Endothelial cell of umbilical vein (primary cell): Measurements from ENCODE around the gene ADAM33. TPM values are rescaled to one million over a fixed set of nuclear protein-coding genes. Genes with fewer than 3 reads are reported as not detected.

Experiments used
- BruUV-seq: library from RNA; stranded (reverse); fragments of 400-500 nt; replicated peaks from 2 replicates; lab custom pipeline; 2021; lab: Mats Ljungman, UMichigan
- CTCF ChIA-PET: fragments of 300-600, 350-600 bp; sonication (Branson Sonifier 250); formaldehyde crosslinking; loops from one replicate; lab custom pipeline; 2021; ENCODE audit warnings: antibody characterized with exemption, inconsistent platforms; lab: Charles Lee
- POLR2A ChIA-PET: fragments of 300-600, 350-600 bp; sonication (Branson Sonifier 250); formaldehyde crosslinking; loops from one replicate; lab custom pipeline; 2021; ENCODE audit warnings: antibody characterized with exemption, inconsistent platforms; lab: Charles Lee
- DNase-seq: peaks from one replicate; pipeline ENCODE4 v3.0.0-alpha.2; 2011; ENCODE audit warnings: low read depth, low spot score
- FAIRE-seq: peaks from 2 replicates; lab custom pipeline; 2011; peaks lifted over from hg19 to GRCh38; lab: Jason Lieb, UNC
- H2AFZ ChIP-seq: 2 replicates; pipeline ENCODE4 v1.6.0; 2012; ENCODE audit warnings: low read depth, low read length, control low read depth, inconsistent platforms
- H3K27ac ChIP-seq: 2 replicates; pipeline ENCODE4 v1.5.1; 2011; ENCODE audit warnings: low read depth, mild to moderate bottlenecking, control low read depth, low read length, moderate library complexity; ENCODE audit not compliant: insufficient read depth
- H3K27me3 ChIP-seq, 2 experiments: 2 replicates each; pipeline versions ENCODE4 v1.6.0 to v1.6.1; 2011; ENCODE audit warnings: low read length in 2 of 2, mixed read lengths in 1 of 2; ENCODE audit not compliant: control insufficient read depth in 2 of 2, insufficient read depth in 2 of 2
- H3K36me3 ChIP-seq, 2 experiments: 2 replicates in 1 of 2; 3 replicates in 1 of 2; pipeline ENCODE4 v1.5.1; 2011; ENCODE audit warnings: low read length in 2 of 2, mild to moderate bottlenecking in 1 of 2, moderate library complexity in 1 of 2; ENCODE audit not compliant: control insufficient read depth in 2 of 2, insufficient read depth in 2 of 2; ENCODE audit errors: extremely low read depth in 1 of 2
- H3K4me1 ChIP-seq: 3 replicates; pipeline ENCODE4 v1.5.1; 2011; ENCODE audit warnings: mild to moderate bottlenecking, low read length; ENCODE audit not compliant: control insufficient read depth, insufficient read depth; ENCODE audit errors: extremely low read depth
- H3K4me2 ChIP-seq: 2 replicates; pipeline ENCODE4 v1.6.1; 2011; ENCODE audit warnings: low read length, control low read depth, mixed read lengths; ENCODE audit not compliant: insufficient read depth
- H3K4me3 ChIP-seq, 3 experiments: fragments of 200-600 bp in 1 of 3; sonication (generic), shearing (Covaris generic) in 1 of 3; replicated peaks in 1 of 3; 2 replicates each; pipeline ENCODE4 v1.5.1; 2011 to 2016; ENCODE audit warnings: control low read depth in 3 of 3, low read length in 3 of 3, mild to moderate bottlenecking in 2 of 3, inconsistent platforms in 1 of 3, low read depth in 1 of 3, moderate library complexity in 1 of 3; ENCODE audit not compliant: insufficient read depth in 1 of 3
- H3K79me2 ChIP-seq: 2 replicates; pipeline ENCODE4 v1.6.0; 2012; ENCODE audit warnings: low read length, inconsistent platforms; ENCODE audit not compliant: control insufficient read depth, insufficient read depth
- H3K9ac ChIP-seq: replicated peaks from 2 replicates; pipeline ENCODE3; 2011; ENCODE audit warnings: low read length, control low read depth; ENCODE audit not compliant: insufficient read depth; ENCODE audit errors: extremely low read depth
- H3K9me1 ChIP-seq: replicated peaks from 3 replicates; pipeline ENCODE4 v1.6.0; 2011; ENCODE audit warnings: mild to moderate bottlenecking, low read length; ENCODE audit not compliant: control insufficient read depth, insufficient read depth; ENCODE audit errors: extremely low read depth
- H3K9me3 ChIP-seq: replicated peaks from 2 replicates; pipeline ENCODE4 v1.5.1; 2012; ENCODE audit warnings: low read length, inconsistent platforms; ENCODE audit not compliant: control insufficient read depth, insufficient read depth
- H4K20me1 ChIP-seq: replicated peaks from 2 replicates; pipeline ENCODE3; 2011; ENCODE audit warnings: mild to moderate bottlenecking, low read length; ENCODE audit not compliant: control insufficient read depth, insufficient read depth; ENCODE audit errors: extremely low read depth
- GATA2 ChIP-seq: IDR thresholded peaks from 2 replicates; pipeline ENCODE4 v1.7.0; 2011; ENCODE audit warnings: low read depth, mild to moderate bottlenecking, moderate library complexity, mixed read lengths, low read length; ENCODE audit not compliant: insufficient read length, insufficient read depth
- JUN ChIP-seq: IDR thresholded peaks from 2 replicates; pipeline ENCODE4 v1.6.1; 2011; ENCODE audit warnings: borderline replicate concordance, low read depth; ENCODE audit not compliant: insufficient read length, insufficient read depth
- POLR2A ChIP-seq: IDR thresholded peaks from 2 replicates; pipeline ENCODE4 v1.6.1; 2012; ENCODE audit warnings: low read depth, mild to moderate bottlenecking, control low read depth, low read length
- POLR2AphosphoS5 ChIP-seq: IDR thresholded peaks from 2 replicates; pipeline ENCODE4 v1.6.1; 2012; ENCODE audit warnings: low read depth, mild to moderate bottlenecking, control low read depth, low read length, moderate library complexity; ENCODE audit not compliant: insufficient read depth
- dilution Hi-C: fragments of 300-500 bp; cut with MboI; formaldehyde crosslinking; loops from one replicate; pipeline ENCODE4 v1.15.0; 2019; ENCODE audit warnings: low sequenced_read_pairs; ENCODE audit not compliant: extremely low pct_ligation_motif_present
- intact Hi-C: fragments of 100-400 bp; cut with micrococcal nuclease; formaldehyde crosslinking; loops from one replicate; pipeline ENCODE4 v1.10.0; 2022
- polyA plus RNA-seq, 4 experiments: library from polyadenylated mRNA; depleted of rRNA in 3 of 4; stranded (reverse) in 3 of 4; unstranded in 1 of 4; fragments of >200 nt; gene quantifications; 2 replicates each; pipeline versions ENCODE4 v1.2.1 to v1.2.3, GENCODE V29; 2011 to 2012; ENCODE audit warnings: missing spikeins in 1 of 4
- total RNA-seq: library from RNA; stranded (reverse); gene quantifications from 2 replicates; pipeline ENCODE4 v1.2.3, GENCODE V29; 2021

ADAM33 gene
- total and polyA plus RNA-seq, 2 donors (not counting 3 experiments of a cell fraction or from before 2014, with no cell fraction given) = 0.06 to 0.18 TPM

DNA sequence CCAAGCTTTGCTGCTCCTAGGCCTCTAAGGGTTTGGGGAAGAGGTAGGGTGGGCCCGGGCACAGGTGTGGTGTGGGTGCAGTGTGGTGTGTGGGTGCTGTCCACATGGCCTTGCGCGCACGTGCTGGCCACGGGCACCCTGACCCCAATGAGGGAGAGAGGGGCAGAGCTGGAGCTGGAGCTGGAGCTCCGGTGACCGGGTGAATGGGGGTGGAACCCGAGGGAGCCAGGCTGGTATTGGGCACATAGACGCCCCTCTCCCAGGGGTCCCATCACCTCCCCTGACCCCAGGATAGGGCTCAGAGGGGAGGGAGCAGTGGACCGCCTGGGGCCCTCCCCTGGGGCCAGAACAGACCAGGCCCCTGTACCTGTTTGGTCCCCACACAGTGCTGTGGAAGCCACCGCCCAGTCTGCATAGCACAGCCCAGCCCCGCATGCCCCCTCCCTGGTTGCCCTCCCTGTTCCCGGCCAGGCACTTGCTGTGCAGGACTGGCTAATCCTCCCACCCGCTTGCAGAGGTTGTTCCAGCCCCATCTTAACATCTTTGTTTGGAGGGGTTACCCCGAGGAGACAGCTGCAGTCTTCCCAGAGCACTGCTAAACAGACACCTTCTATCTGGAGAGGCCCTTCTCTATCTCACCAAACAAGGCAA lies 984 bp downstream of the ADAM33 start:
- Histone ChIP-seq H3K36me3 (no peaks in the 10 kb centered on the region), H3K9ac (no peak overlapping the region), H3K9me1 (no peaks in the 10 kb centered on the region), H3K27ac (no peak overlapping the region), H3K9me3 (no peaks in the 10 kb centered on the region), H3K4me2 (no peak overlapping the region), H3K4me1 (no peaks in the 10 kb centered on the region), H2AFZ (no peak overlapping the region), H3K4me3 (no peak overlapping the region), H3K79me2 (no peaks in the 10 kb centered on the region), H3K27me3 (peaks cover 25 to 32% of the 10 kb centered on the region in 2 experiments), H4K20me1 (no peaks in the 10 kb centered on the region)
- TF ChIP-seq JUN = no peak
- TF ChIP-seq POLR2A = no peak
- ChIA-PET CTCF (interaction anchor here (0.7 to 7.1 kb wide), 5 partner anchors 16 to 100 kb away, joined by 3 to 346 read pairs (median 5); partner anchors contain the start of genes SIGLEC1 and SPEF1), POLR2A (no interaction called here)
- BruUV-seq = no TSS peak
- intact Hi-C loops (loop anchor here (1.0 kb wide), 1 partner anchor 21 kb away; no protein-coding TSS in a partner anchor), dilution Hi-C loops (no loop called here)
- DNase-seq (no peak), FAIRE-seq (no peak)

DNA sequence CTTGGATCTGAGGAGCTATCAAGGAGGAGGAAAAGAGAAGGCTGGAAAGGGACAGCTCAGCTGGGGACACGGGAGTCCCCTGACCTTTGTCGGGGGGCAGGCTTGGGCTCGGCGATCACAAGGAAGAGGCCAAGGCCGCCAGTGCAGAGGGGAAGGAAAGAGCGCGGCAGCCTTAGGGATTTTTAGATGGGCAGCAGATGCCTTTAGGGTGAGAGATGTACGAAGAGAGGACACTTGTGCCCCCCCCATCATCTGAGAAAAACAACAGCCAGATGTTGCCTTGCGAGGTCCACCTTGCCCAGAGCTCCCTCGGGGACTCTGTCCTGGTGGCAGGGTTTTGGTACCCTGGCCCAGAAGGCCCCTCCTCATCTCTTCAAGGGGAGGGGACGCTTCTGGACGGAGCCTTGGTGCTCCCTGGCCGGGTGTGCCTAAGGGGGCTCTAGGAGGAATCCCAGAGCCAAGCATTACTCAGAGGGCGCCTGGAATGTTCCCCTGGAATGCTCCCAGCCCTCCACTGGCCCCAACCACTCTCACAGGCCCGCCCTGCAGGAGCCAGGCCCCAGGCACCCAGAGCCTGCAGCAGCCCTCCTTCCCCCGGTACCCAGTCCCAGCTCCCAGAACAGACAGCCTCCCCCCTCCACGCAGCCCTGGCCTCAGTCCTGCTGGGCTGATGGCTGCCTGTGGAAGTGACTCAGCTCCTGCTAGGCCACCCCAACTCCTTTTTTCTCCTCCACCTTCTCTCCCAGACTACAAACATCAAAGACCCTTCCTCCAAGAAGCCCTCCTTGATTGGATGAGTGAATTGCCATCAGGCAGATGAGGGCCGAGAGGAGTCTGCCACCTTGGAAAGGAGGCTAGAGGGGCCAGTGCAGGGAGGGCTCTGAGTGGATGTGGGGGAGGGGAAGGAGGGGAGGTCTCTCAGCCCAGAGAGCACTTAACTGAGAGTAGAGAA lies 1.8 kb downstream of the ADAM33 start:
- TF ChIP-seq POLR2AphosphoS5 (no peak), JUN (no peak), GATA2 (no peak), POLR2A (no peak)
- Histone ChIP-seq H3K27me3 (peaks cover 25 to 33% of the 10 kb centered on the region in 2 experiments), H3K4me3 (no peak overlapping the region), H3K9me3 (no peaks in the 10 kb centered on the region), H3K4me2 (no peak overlapping the region), H3K36me3 (no peaks in the 10 kb centered on the region), H4K20me1 (no peaks in the 10 kb centered on the region), H3K9me1 (no peaks in the 10 kb centered on the region), H2AFZ (no peak overlapping the region), H3K79me2 (no peaks in the 10 kb centered on the region), H3K4me1 (no peaks in the 10 kb centered on the region), H3K9ac (no peak overlapping the region), H3K27ac (no peak overlapping the region)
- CTCF ChIA-PET = interaction anchor here (0.7 to 7.1 kb wide), 3 partner anchors 11 to 32 kb away, joined by 3 to 346 read pairs (median 5); partner anchors contain the start of gene SIGLEC1
- DNase-seq (no peak), FAIRE-seq (no peak)
- dilution Hi-C loops = no loop called here
- POLR2A ChIA-PET = no interaction called here
- intact Hi-C loops = loop anchor here (5.0 kb wide), 1 partner anchor 72 kb away; no protein-coding TSS in a partner anchor
- no TSS peak for BruUV-seq
